CD8-positive, alpha-beta memory T cell (primary cell): ENCODE measurements around the gene MYO18A. TPM values are rescaled to one million over a fixed set of nuclear protein-coding genes. Genes with fewer than 3 reads are reported as not detected.

Experiments
- CTCF ChIA-PET: fragments of 350-600 bp; sonication (Branson Sonifier 250); formaldehyde crosslinking; loops from one replicate; lab custom pipeline; 2021; ENCODE audit warnings: antibody characterized with exemption; lab: Charles Lee
- POLR2A ChIA-PET: fragments of 350-600 bp; sonication (Branson Sonifier 250); formaldehyde crosslinking; loops from one replicate; lab custom pipeline; 2021; ENCODE audit warnings: antibody characterized with exemption; lab: Charles Lee
- DNase-seq, 5 donors: peaks; one replicate each; pipeline versions ENCODE4 v3.0.0 to v3.0.0-alpha.2; 2020 to 2022; ENCODE audit warnings: mixed read lengths in 1 of 5
- H3K27ac ChIP-seq: one replicate; pipeline ENCODE4 v1.7.0; 2013; ENCODE audit warnings: low read depth, mild to moderate bottlenecking, low read length, moderate library complexity
- H3K27me3 ChIP-seq: 2 replicates; pipeline ENCODE4 v1.7.0; 2013; ENCODE audit warnings: low read length, mild to moderate bottlenecking; ENCODE audit not compliant: insufficient read depth, poor library complexity, severe bottlenecking
- H3K36me3 ChIP-seq: 2 replicates; pipeline ENCODE4 v1.7.0; 2013; ENCODE audit warnings: mild to moderate bottlenecking, low read length, moderate library complexity; ENCODE audit not compliant: insufficient read depth
- H3K4me1 ChIP-seq: 2 replicates; pipeline ENCODE4 v1.7.0; 2013; ENCODE audit warnings: mild to moderate bottlenecking, low read length, moderate library complexity; ENCODE audit not compliant: insufficient read depth
- H3K4me3 ChIP-seq: 2 replicates; pipeline ENCODE4 v1.7.0; 2013; ENCODE audit warnings: mild to moderate bottlenecking, low read length
- H3K9me3 ChIP-seq: 2 replicates; pipeline ENCODE4 v1.7.0; 2013; ENCODE audit warnings: mild to moderate bottlenecking, low read length
- H3K27ac Mint-ChIP-seq, 8 donors: one replicate each; pipeline ENCODE4 v1.8.0; 2020 to 2021; ENCODE audit warnings: mixed read lengths in 8 of 8, mild to moderate bottlenecking in 6 of 8, inconsistent platforms in 3 of 8, moderate library complexity in 3 of 8
- H3K27me3 Mint-ChIP-seq, 2 donors: one replicate each; pipeline ENCODE4 v1.8.0; 2020 to 2021; ENCODE audit warnings: mixed read lengths in 2 of 2, mild to moderate bottlenecking in 1 of 2, moderate library complexity in 1 of 2
- H3K36me3 Mint-ChIP-seq, 3 donors: one replicate each; pipeline ENCODE4 v1.8.0; 2020 to 2021; ENCODE audit warnings: mixed read lengths in 3 of 3, inconsistent platforms in 1 of 3, mild to moderate bottlenecking in 1 of 3
- H3K4me1 Mint-ChIP-seq, 3 donors: one replicate each; pipeline ENCODE4 v1.8.0; 2020 to 2021; ENCODE audit warnings: mixed read lengths in 3 of 3, inconsistent platforms in 1 of 3, mild to moderate bottlenecking in 1 of 3
- H3K4me3 Mint-ChIP-seq, 7 donors: one replicate each; pipeline ENCODE4 v1.8.0; 2020 to 2021; ENCODE audit warnings: mixed read lengths in 7 of 7, mild to moderate bottlenecking in 6 of 7, moderate library complexity in 4 of 7, inconsistent platforms in 2 of 7
- H3K9me3 Mint-ChIP-seq, 5 donors: one replicate each; pipeline ENCODE4 v1.8.0; 2020 to 2022; ENCODE audit warnings: mixed read lengths in 5 of 5, mild to moderate bottlenecking in 3 of 5, moderate library complexity in 2 of 5, inconsistent platforms in 1 of 5
- polyA plus RNA-seq: library from polyadenylated mRNA; unstranded; fragments of 300-500 nt; fragmentation: Illumina TruSeq; gene quantifications from one replicate; pipeline ENCODE4 v1.2.3, GENCODE V29; 2021
- total RNA-seq, 2 experiments: library from RNA; stranded (reverse); gene quantifications; one replicate each; pipeline ENCODE4 v1.2.3, GENCODE V29; 2021

MYO18A gene
- total and polyA plus RNA-seq, 3 experiments from 2014 or later = 34.0 to 39.7 (median 39.7) TPM

DNA sequence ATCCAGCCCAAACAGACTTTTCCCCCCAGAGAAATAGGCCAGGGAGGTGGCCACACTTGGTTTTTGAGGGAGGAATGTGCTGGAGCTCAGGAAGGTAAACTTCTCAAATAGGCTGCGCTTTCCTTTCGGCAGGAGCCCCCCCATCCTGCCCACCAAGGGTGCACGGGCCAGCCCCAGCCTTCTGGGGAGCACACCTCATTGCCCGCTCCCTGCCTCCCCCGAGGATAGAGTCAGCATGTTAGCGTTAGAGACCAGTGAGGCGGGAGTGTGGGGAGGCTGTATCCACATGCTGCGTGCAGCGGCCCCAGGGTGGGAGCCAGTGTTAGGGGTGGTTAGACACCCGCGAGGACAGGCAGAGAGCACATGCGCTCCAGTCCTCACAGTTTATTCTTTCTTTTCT lies 95.0 kb downstream of the MYO18A start:
- H3K27me3 Mint-ChIP-seq = peaks cover 0 to 1% of the 10 kb centered on the region in 2 donors
- H3K4me3 Mint-ChIP-seq = no peak overlapping the region
- H3K9me3 Mint-ChIP-seq = no peaks in the 10 kb centered on the region
- DNase-seq = no peak
- no peak overlapping the region for H3K27ac Mint-ChIP-seq
- H3K27ac ChIP-seq = no peak overlapping the region
- CTCF ChIA-PET = interaction anchor here (4.2 kb wide), 1 partner anchor 120 kb away, joined by 12 read pairs; no protein-coding TSS in a partner anchor
- H3K9me3 ChIP-seq = no peaks in the 10 kb centered on the region
- H3K36me3 Mint-ChIP-seq = peaks cover 0 to 90% (median 15%) of the 10 kb centered on the region in 3 donors
- no peaks in the 10 kb centered on the region for H3K4me1 Mint-ChIP-seq
- H3K36me3 ChIP-seq = peaks cover 44% of the 10 kb centered on the region
- H3K4me3 ChIP-seq = no peak overlapping the region
- POLR2A ChIA-PET = no interaction called here
- H3K27me3 ChIP-seq = no peaks in the 10 kb centered on the region
- no peaks in the 10 kb centered on the region for H3K4me1 ChIP-seq

DNA sequence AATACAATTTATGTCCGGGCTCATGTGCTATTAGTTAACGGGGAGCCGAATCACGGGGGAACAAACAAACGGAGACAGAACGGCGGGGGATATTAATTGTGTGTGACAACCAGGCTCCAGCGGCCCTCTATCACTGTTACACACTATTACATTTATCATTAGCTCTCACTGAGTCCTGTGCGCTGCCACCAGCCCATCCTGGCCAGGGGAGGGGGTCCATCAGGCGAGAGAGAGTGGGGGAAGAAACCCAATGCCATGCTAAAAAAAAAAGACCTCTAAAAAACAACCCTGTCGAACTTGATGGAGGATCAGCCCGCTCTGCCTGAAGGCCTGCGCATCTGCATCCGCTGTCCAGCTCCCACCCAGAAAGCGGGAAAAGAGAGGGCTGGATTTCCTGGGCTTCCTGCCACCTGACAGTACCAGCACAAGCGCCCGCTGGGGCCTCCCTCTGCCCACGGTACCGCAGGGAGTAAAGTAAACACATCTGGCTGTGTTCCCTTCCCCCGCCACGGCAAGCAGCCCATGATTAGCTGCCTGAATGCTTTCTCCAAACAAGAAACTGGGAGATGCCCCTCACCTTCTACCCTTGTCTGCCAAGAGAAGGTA lies 95.6 kb downstream of the MYO18A start:
- H3K4me1 ChIP-seq = no peaks in the 10 kb centered on the region
- no peak for DNase-seq
- H3K4me1 Mint-ChIP-seq = no peaks in the 10 kb centered on the region
- H3K27ac Mint-ChIP-seq = no peak overlapping the region
- H3K4me3 Mint-ChIP-seq = no peak overlapping the region
- H3K27me3 Mint-ChIP-seq = peaks cover 0 to 1% of the 10 kb centered on the region in 2 donors
- H3K9me3 ChIP-seq = no peaks in the 10 kb centered on the region
- H3K36me3 Mint-ChIP-seq = peaks cover 0 to 90% (median 15%) of the 10 kb centered on the region in 3 donors
- ChIA-PET POLR2A (no interaction called here), CTCF (interaction anchor here (4.2 kb wide), 1 partner anchor 119 kb away, joined by 12 read pairs; no protein-coding TSS in a partner anchor)
- H3K9me3 Mint-ChIP-seq = no peaks in the 10 kb centered on the region
- peaks cover 40% of the 10 kb centered on the region for H3K36me3 ChIP-seq
- no peaks in the 10 kb centered on the region for H3K27me3 ChIP-seq
- H3K27ac ChIP-seq = no peak overlapping the region
- H3K4me3 ChIP-seq = no peak overlapping the region

DNA sequence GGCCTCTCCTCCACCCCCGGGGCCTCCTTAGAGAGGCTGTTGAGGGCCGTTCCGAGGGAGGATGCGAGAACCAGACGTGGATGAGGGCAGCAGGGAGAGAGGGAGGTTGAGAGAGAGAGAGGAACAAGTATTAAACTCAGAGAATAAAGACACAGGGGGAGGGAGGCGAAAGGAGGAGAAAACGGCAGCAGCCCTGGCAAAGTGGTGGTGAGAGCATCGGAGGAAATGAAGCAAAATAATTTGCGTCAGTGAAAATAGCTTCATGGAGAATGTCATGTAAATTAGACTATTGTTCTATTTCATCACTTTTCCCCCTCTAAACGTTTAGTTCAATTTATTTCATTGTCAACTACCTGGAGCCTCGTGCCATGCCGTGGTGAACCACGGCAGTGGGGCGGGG lies 99.2 kb downstream of the MYO18A start:
- Histone ChIP-seq H3K9me3 (no peaks in the 10 kb centered on the region), H3K27me3 (no peaks in the 10 kb centered on the region), H3K4me1 (no peaks in the 10 kb centered on the region), H3K4me3 (no peak overlapping the region), H3K36me3 (peaks cover 17% of the 10 kb centered on the region), H3K27ac (no peak overlapping the region)
- Mint-ChIP-seq H3K4me1 (peaks cover 0 to 4% (median 0%) of the 10 kb centered on the region in 3 donors), H3K27me3 (no peaks in the 10 kb centered on the region), H3K27ac (peak overlapping the region in 2 of 8 donors; percentile 77 to 93), H3K4me3 (no peak overlapping the region), H3K9me3 (no peaks in the 10 kb centered on the region), H3K36me3 (peaks cover 0 to 84% (median 8%) of the 10 kb centered on the region in 3 donors)
- ChIA-PET POLR2A (no interaction called here), CTCF (no interaction called here)
- peak in 1 of 5 donors; percentile 33 for DNase-seq

DNA sequence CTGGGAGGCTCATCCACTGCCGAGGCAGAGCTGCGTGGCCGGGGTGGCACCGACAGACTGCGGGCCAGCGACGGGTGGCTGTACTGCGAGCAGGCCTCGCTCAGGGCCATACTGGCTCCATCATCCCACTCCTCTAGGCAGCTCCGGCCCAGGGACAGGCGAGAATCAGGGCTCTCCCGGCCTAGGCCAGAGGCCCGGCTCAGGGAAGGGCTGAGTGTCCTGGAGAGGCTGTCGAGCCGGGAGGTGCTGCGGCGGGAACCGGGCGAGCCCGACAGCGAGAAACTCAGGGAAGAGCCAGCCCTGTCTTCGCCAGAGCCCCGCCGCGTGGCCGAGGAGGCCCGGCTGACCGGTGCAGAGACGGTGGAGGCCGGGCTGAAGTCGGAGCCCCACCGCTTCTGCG lies 99.9 kb downstream of the MYO18A start:
- H3K9me3 Mint-ChIP-seq = no peaks in the 10 kb centered on the region
- H3K9me3 ChIP-seq = no peaks in the 10 kb centered on the region
- no peaks in the 10 kb centered on the region for H3K4me1 ChIP-seq
- no peak overlapping the region for H3K27ac Mint-ChIP-seq
- H3K36me3 ChIP-seq = peaks cover 15% of the 10 kb centered on the region
- H3K4me1 Mint-ChIP-seq = peaks cover 0 to 4% (median 0%) of the 10 kb centered on the region in 3 donors
- no peaks in the 10 kb centered on the region for H3K27me3 ChIP-seq
- H3K27me3 Mint-ChIP-seq = no peaks in the 10 kb centered on the region
- peak in 1 of 5 donors; percentile 44 for DNase-seq
- POLR2A ChIA-PET = no interaction called here
- H3K4me3 Mint-ChIP-seq = no peak overlapping the region
- H3K36me3 Mint-ChIP-seq = peaks cover 0 to 81% (median 6%) of the 10 kb centered on the region in 3 donors
- H3K27ac ChIP-seq = no peak overlapping the region
- H3K4me3 ChIP-seq = no peak overlapping the region
- CTCF ChIA-PET = interaction anchor here (1.2 kb wide), 1 partner anchor 354 kb away, joined by 3 read pairs; no protein-coding TSS in a partner anchor

DNA sequence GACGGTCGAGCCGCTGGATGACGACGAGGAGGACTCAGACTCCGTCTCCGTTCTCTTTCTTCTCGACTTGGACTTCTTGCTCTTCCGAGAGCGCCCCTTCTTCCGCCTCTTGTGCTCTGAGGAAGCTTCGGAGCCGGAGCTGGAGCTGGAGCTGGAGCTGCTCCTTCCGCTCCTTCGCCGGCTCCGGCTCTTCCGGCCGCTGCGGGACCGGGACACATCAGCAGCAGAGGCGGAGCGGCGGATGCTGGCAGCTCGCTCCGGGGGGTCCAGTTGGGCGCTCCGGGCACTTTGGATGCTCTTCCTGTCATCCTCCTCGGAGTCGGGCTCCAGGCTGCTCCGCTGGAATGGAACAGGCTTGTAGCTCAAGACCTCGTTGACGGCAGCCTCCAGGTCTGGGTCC lies 100.3 kb downstream of the MYO18A start:
- H3K36me3 Mint-ChIP-seq = peaks cover 0 to 77% (median 6%) of the 10 kb centered on the region in 3 donors
- Histone ChIP-seq H3K36me3 (peaks cover 15% of the 10 kb centered on the region), H3K4me3 (no peak overlapping the region), H3K4me1 (no peaks in the 10 kb centered on the region), H3K9me3 (no peaks in the 10 kb centered on the region), H3K27me3 (no peaks in the 10 kb centered on the region), H3K27ac (no peak overlapping the region)
- no peak overlapping the region for H3K27ac Mint-ChIP-seq
- no peak overlapping the region for H3K4me3 Mint-ChIP-seq
- H3K27me3 Mint-ChIP-seq = no peaks in the 10 kb centered on the region
- no peaks in the 10 kb centered on the region for H3K9me3 Mint-ChIP-seq
- peak in 1 of 5 donors; percentile 46 for DNase-seq
- CTCF ChIA-PET = interaction anchor here (1.2 kb wide), 1 partner anchor 353 kb away, joined by 3 read pairs; no protein-coding TSS in a partner anchor
- peaks cover 0 to 4% (median 0%) of the 10 kb centered on the region in 3 donors for H3K4me1 Mint-ChIP-seq
- POLR2A ChIA-PET = no interaction called here

DNA sequence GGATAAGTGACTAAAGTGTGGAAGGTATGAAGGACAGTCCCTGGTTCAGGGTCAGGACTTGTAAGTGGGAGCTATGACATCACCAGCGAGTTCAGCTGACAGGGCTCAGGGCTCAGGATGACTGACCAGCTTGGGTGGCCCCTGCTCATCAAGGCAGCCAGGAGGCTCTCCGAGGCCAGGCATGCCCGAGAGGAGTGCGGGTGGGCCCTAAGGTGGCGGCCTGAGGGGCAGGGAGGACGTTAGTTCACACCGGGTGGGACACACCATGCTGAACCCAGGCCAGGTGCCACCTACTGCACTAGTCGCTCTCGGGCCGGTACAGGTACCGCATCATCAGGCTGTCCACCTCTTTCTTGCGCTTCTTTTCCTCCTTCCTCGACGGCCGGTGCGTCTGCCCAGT lies 100.8 kb downstream of the MYO18A start:
- no peak overlapping the region for H3K4me3 ChIP-seq
- Mint-ChIP-seq H3K4me1 (peaks cover 4% of the 10 kb centered on the region in 3 donors), H3K4me3 (no peak overlapping the region), H3K27me3 (no peaks in the 10 kb centered on the region), H3K9me3 (no peaks in the 10 kb centered on the region), H3K36me3 (peaks cover 0 to 73% (median 6%) of the 10 kb centered on the region in 3 donors), H3K27ac (no peak overlapping the region)
- ChIA-PET CTCF (interaction anchor here (0.7 to 1.2 kb wide), 2 partner anchors 38 to 353 kb away, joined by 3 to 4 read pairs; no protein-coding TSS in a partner anchor), POLR2A (no interaction called here)
- no peaks in the 10 kb centered on the region for H3K9me3 ChIP-seq
- peak in 1 of 5 donors; percentile 45 for DNase-seq
- H3K27me3 ChIP-seq = no peaks in the 10 kb centered on the region
- H3K36me3 ChIP-seq = peaks cover 15% of the 10 kb centered on the region
- no peaks in the 10 kb centered on the region for H3K4me1 ChIP-seq
- H3K27ac ChIP-seq = no peak overlapping the region

DNA sequence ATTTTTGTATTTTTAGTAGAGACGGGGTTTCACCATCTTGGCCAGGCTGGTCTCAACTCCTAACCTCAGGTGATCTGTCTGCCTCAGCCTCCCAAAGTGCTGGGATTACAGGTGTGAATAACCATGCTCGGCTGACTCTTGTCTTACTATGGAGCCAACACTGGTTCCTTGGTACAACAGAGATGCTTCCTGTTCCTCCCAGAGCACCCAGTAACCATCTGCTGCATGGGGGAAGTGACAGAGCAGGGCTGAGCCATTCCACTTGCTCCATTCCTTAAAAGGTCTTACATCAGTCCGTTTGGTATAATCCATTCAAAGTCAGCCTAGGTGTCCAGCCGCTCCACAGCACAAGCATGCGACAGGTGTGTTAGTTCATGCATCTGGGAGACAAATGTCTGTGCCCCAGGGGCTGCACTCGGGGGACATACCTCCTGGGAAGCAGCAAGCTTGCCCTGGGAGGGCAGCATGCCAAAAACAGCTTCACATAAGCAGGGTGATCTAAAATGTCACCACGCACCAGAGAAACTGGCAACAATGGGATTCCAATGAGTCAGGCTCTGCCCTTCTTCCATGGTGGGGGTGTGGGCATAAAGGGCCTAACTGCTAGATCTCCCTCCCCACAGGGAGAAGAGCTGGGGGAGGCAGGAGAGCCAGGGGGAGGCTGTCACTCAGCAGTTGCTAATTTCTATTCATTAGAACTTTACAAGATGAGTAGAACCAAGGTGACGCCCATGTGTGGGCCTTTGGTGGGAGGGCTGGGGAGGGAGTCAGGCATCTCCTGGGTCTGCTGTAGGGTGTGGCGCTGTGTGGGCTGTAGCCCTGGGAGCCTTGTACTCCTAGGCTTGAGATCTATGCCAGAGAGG lies 101.8 kb downstream of the MYO18A start:
- peak in 1 of 5 donors; percentile 39 for DNase-seq
- H3K9me3 Mint-ChIP-seq = no peaks in the 10 kb centered on the region
- CTCF ChIA-PET = interaction anchor here (0.7 to 0.9 kb wide), 2 partner anchors 39 kb away, joined by 3 to 4 read pairs; no protein-coding TSS in a partner anchor
- H3K4me1 Mint-ChIP-seq = peaks cover 4 to 6% (median 4%) of the 10 kb centered on the region in 3 donors
- POLR2A ChIA-PET = interaction anchor here (0.8 kb wide), 1 partner anchor 599 kb away, joined by 4 read pairs; no protein-coding TSS in a partner anchor
- Histone ChIP-seq H3K9me3 (no peaks in the 10 kb centered on the region), H3K4me1 (no peaks in the 10 kb centered on the region), H3K4me3 (no peak overlapping the region), H3K27me3 (no peaks in the 10 kb centered on the region), H3K36me3 (peaks cover 13% of the 10 kb centered on the region), H3K27ac (no peak overlapping the region)
- peaks cover 0 to under 1% of the 10 kb centered on the region in 2 donors for H3K27me3 Mint-ChIP-seq
- no peak overlapping the region for H3K4me3 Mint-ChIP-seq
- peak overlapping the region in 4 of 8 donors; percentile 34 to 51 (median 38) for H3K27ac Mint-ChIP-seq
- peaks cover 0 to 62% (median 6%) of the 10 kb centered on the region in 3 donors for H3K36me3 Mint-ChIP-seq
